Measurements from ENCODE around the gene UNC93B1.

Gene UNC93B1

GRCh38 chr11:68016904-68017817, 13.3 kb upstream of the UNC93B1 start:
- no peaks in the 10 kb centered on the region for H3K36me3 Mint-ChIP-seq (ENCODE audit: low read depth)
- peaks cover 15% of the 10 kb centered on the region for H3K4me1 Mint-ChIP-seq
- no peak overlapping the region for H3K4me3 Mint-ChIP-seq
- TF ChIP-seq CTCF (IDR thresholded peaks at IDR 0.05; ENCODE audit: unreplicated experiment in 3 of 3), result no peak
- no peaks in the 10 kb centered on the region for H3K9me3 Mint-ChIP-seq
- H3K27me3 Mint-ChIP-seq (ENCODE audit: low read depth), result peaks cover 11% of the 10 kb centered on the region
- peak overlapping the region in 2 of 3 experiments; percentile 41 to 59 for H3K27ac Mint-ChIP-seq

- Mint-ChIP-seq H3K36me3 (ENCODE audit: low read depth) (no peaks in the 10 kb centered on the region), H3K4me3 (no peak overlapping the region), H3K9me3 (no peaks in the 10 kb centered on the region), H3K4me1 (peaks cover 15% of the 10 kb centered on the region), H3K27ac (peak overlapping the region in 2 of 3 experiments; percentile 41 to 59), H3K27me3 (ENCODE audit: low read depth) (peaks cover 11% of the 10 kb centered on the region)
- no peak for TF ChIP-seq CTCF (IDR thresholded peaks at IDR 0.05; ENCODE audit: unreplicated experiment in 3 of 3)
Measured at GRCh38 chr11:68016161-68016903, 12.4 kb upstream of the UNC93B1 start.

- TF ChIP-seq CTCF (IDR thresholded peaks at IDR 0.05; ENCODE audit: unreplicated experiment in 3 of 3), result no peak
- Mint-ChIP-seq H3K27me3 (ENCODE audit: low read depth) (peaks cover 14% of the 10 kb centered on the region), H3K27ac (no peak overlapping the region), H3K4me1 (peaks cover 21% of the 10 kb centered on the region), H3K36me3 (ENCODE audit: low read depth) (no peaks in the 10 kb centered on the region), H3K4me3 (no peak overlapping the region), H3K9me3 (no peaks in the 10 kb centered on the region)
Measured at GRCh38 chr11:68015467-68015866, 11.6 kb upstream of the UNC93B1 start.

- Mint-ChIP-seq H3K9me3 (no peaks in the 10 kb centered on the region), H3K4me1 (peaks cover 21% of the 10 kb centered on the region), H3K27ac (no peak overlapping the region), H3K27me3 (ENCODE audit: low read depth) (peaks cover 14% of the 10 kb centered on the region), H3K4me3 (no peak overlapping the region), H3K36me3 (ENCODE audit: low read depth) (no peaks in the 10 kb centered on the region)
- no peak for TF ChIP-seq CTCF (IDR thresholded peaks at IDR 0.05; ENCODE audit: unreplicated experiment in 3 of 3)
Measured at GRCh38 chr11:68014947-68015447, 11.1 kb upstream of the UNC93B1 start.

- Mint-ChIP-seq H3K4me1 (peaks cover 27% of the 10 kb centered on the region), H3K27me3 (ENCODE audit: low read depth) (peaks cover 19% of the 10 kb centered on the region), H3K36me3 (ENCODE audit: low read depth) (no peaks in the 10 kb centered on the region), H3K9me3 (no peaks in the 10 kb centered on the region), H3K4me3 (peak overlapping the region in 1 of 3 experiments; percentile 43), H3K27ac (peak overlapping the region in 1 of 3 experiments; percentile 61)
- TF ChIP-seq CTCF (IDR thresholded peaks at IDR 0.05; ENCODE audit: unreplicated experiment in 3 of 3), result no peak
Measured at GRCh38 chr11:68014157-68014946, 10.5 kb upstream of the UNC93B1 start.
